GM18499 (cell line): ENCODE data around the gene PEAR1.

Experiments used
- ATAC-seq: cut with Tn5 transposase; IDR thresholded peaks from one replicate; pipeline ENCODE4 v1.9.1; 2021; ENCODE audit warnings: moderate number of reproducible peaks; ENCODE audit not compliant: insufficient read depth, unreplicated experiment

The PEAR1 gene

GRCh38 chr1:156893048-156893953 lies at the start of gene PEAR1:
PEAR1 (plus strand) TSS chr1:156893718; CDS start chr1:156903927, 10,209 bp downstream.
- ATAC-seq: no peak

- no peak for ATAC-seq
Measured at GRCh38 chr1:156844102-156844501, 49.4 kb upstream of the PEAR1 start.

DNA sequence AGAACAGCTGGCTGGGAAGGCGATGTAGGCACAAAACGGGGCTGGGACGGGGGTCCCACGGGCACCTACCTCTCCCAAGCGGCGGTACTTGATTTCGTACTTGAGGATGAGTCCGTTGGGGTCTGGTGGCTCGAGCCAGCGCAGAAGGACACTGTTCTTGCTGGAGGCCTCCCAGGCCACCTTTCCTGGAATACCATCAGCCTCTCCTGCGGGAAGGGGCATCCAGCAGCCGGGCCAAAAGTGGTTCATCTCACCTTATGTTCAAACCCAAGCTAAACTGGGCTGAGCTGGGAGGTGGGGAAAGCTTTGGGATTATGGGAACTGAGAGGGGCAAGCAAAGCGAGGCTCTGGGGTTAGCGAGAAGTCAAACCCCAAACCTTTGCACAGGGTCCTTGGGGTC lies 48.9 kb upstream of the PEAR1 start:
- ATAC-seq: no peak

- no peak for ATAC-seq
Measured at GRCh38 chr1:156845055-156845952, 48.2 kb upstream of the PEAR1 start.

- ATAC-seq: no peak
Measured at GRCh38 chr1:156845953-156846545, 47.5 kb upstream of the PEAR1 start.

DNA sequence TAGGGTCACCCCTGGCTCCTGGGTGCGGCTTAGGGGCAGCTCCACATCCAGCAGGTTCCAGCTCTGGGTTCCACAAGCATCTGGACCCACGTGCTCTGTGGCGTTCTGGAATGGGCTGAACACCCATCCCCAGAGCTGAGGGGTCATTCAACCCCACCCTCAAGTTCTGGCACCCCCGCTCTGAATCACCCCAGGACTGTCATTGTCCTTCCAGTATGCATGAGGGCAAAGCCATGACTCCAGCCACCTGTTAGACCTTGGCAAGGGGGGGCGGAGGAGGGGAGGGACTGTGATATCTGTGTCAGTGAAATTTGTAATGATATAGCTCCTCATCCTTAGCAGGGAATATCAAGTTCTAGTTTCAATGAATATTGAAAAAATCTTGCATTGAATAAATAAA lies 46.9 kb upstream of the PEAR1 start:
- no peak for ATAC-seq

- ATAC-seq: no peak
Measured at GRCh38 chr1:156847591-156848460, 45.7 kb upstream of the PEAR1 start.

- no peak for ATAC-seq
Measured at GRCh38 chr1:156848461-156849150, 44.9 kb upstream of the PEAR1 start.

DNA sequence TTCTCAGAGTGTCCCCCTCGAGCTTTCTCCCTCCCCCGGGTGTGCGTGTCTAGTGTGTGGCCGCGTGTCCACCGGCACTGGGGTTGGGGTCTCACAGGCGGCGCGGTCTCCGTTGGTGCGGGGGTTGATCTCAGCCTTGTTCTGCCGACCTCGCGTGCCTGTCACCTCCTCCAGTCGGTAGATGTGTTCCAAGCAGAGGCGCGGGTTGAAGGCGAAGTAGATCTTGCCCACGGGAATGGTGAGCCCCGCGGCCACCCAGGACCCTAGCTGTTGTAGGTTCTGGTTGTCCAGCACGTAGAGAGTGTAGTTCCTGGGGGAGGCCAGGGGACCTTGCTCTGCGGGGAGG lies 44.4 kb upstream of the PEAR1 start:
- ATAC-seq: no peak

DNA sequence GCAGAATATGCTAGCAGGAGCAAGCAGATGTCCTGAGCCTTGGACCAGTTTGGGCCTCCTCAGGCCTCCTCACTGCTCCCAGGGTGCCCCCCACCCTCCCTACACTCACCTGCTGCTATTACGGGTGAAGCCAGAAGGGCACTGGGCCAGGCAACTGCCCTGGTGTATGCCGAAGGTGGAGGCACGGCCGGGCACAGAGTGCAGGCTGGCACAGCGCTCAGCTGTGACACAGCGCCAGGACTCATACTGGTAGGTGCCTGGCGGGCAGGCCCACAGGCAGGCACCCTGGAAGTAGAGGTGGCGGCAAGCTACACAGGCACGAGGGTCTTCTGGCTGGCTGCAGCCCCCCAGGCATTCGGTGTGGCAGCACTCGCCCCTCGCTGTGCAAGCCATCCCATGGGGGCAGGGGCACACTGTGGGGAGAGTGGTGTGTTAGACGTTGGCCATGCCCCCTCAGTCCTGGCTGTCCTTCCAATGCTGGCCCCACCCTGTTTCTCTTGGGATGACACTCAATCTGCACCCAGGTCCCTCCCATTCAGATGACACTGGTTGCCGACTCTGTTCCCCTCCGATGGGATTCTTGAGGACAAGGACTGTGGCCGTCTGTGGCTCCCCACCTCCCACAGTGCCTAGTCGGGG lies 41.6 kb upstream of the PEAR1 start:
- ATAC-seq: no peak

GRCh38 chr1:156852418-156852874 lies 41.1 kb upstream of the PEAR1 start:
- ATAC-seq: no peak

DNA sequence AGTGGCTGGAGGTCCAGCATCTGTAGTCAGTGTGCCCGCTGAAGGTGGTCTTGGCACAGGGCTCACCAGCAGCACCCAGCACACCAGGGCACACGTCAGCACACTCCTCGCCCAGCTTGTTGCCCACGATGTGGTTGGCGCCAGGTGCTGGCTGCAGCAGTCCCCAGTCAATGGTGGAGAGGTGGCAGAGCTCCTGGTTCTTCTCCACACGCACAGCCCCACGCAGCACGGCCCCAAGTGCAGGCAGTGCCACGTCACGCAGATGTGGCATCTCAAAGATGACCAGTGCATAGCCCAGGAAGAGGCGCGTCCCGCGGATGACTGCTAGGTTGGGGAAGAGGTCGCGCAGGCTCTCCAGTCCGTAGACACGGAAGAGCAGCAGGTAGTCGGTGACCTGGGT lies 39.8 kb upstream of the PEAR1 start:
- ATAC-seq: no peak

GRCh38 chr1:156854634-156855033 lies 38.9 kb upstream of the PEAR1 start:
- no peak for ATAC-seq

- no peak for ATAC-seq
Measured at GRCh38 chr1:156856282-156856785, 37.2 kb upstream of the PEAR1 start.

DNA sequence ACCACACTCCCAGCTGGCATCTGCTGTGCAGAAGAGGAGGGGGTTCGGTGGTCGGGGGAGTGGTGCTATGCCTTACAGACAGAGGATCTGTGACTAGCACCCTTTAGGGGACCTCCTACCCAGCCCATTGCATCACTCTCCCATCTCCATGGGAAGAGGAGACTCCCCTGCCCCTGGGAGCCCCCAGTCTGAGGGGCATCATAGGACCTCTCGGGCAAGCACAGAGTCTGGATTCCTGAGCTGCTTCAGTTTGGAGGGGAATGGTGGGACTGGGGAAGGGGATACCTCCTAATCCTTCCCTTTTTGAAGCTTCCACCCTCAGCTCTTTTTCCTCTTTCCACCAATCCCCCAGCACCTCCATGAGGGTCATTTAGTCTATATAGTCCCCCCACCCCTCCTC lies 36.0 kb upstream of the PEAR1 start:
- ATAC-seq: no peak

GRCh38 chr1:156858555-156858956 lies 35.0 kb upstream of the PEAR1 start:
- ATAC-seq: no peak

DNA sequence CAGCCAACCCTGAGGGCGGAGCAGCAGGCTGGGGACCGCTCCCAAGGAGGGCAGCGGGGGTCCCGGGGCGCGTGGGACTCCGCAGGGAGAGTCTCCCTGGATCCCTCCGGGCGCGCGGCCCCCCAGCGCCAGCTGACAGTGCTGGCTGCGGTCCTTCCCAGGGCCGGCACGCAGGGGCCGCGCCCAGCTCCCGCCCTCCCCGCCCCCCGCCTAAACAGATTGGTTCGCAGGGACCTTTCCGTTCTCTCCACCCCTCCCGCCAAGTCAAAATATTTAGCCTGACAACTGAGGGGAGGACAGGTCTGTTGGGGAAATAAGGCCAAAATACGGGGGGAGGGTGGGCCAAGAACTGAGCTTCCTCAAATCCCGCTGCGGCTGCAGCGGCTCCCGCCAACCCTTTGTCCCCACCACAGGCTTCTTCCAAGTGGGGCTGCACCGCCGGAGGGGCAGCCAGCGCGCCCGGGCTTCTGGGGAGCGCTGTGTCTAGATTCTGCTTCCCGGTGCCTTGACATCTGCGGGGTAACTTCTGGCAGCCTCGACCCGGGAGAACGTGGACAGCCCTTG lies 34.5 kb upstream of the PEAR1 start, which contains the start of gene INSRR:
TSS of gene INSRR (minus strand) at position 159 of the 564 bp plus-strand sequence. CDS start 496 bp downstream, outside the sequence.
- no peak for ATAC-seq

- no peak for ATAC-seq
Measured at GRCh38 chr1:156859523-156860112, 33.9 kb upstream of the PEAR1 start.
